ENCODE measurements around the gene KCNH1. TPM values are rescaled to one million over a fixed set of nuclear protein-coding genes. Genes with fewer than 3 reads are reported as not detected.

The KCNH1 gene
- total and polyA plus RNA-seq, 2 experiments from 2014 or later = 0.03 to 0.17 TPM

DNA sequence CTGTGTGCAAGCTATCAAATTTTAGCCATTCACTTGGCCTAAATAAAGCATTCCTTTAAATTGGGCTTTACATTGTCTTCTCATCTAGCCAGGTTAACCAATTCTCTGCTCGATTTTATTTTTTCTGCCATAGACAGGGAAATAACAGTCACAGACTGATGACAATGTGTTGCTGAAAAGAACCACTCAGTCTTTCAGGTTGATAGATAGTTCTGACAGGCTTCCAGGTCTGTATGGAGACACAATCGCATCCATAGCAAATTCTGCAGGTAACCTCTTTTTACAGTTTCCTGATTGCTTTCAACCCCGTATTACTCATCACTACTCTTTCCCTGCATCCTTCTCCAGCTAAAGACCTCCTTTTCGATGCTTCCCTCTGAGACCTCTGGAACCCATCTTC, 198.0 kb downstream of the KCNH1 start:
- H3K27ac ChIP-seq = no peak overlapping the region
- TF ChIP-seq EZH2phosphoT487 (IDR thresholded peaks at IDR 0.05; ENCODE audit: low read depth, severe bottlenecking, unreplicated experiment) (no peak), EZH2 (IDR thresholded peaks at IDR 0.05; ENCODE audit: borderline replicate concordance) (no peak)
- TF ChIP-seq, protein P1, sequence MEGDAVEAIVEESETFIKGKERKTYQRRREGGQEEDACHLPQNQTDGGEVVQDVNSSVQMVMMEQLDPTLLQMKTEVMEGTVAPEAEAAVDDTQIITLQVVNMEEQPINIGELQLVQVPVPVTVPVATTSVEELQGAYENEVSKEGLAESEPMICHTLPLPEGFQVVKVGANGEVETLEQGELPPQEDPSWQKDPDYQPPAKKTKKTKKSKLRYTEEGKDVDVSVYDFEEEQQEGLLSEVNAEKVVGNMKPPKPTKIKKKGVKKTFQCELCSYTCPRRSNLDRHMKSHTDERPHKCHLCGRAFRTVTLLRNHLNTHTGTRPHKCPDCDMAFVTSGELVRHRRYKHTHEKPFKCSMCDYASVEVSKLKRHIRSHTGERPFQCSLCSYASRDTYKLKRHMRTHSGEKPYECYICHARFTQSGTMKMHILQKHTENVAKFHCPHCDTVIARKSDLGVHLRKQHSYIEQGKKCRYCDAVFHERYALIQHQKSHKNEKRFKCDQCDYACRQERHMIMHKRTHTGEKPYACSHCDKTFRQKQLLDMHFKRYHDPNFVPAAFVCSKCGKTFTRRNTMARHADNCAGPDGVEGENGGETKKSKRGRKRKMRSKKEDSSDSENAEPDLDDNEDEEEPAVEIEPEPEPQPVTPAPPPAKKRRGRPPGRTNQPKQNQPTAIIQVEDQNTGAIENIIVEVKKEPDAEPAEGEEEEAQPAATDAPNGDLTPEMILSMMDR (IDR thresholded peaks at IDR 0.05; ENCODE audit: poor library complexity) = no peak
- H3K4me1 ChIP-seq (ENCODE audit: insufficient read depth) = no peaks in the 10 kb centered on the region
- no peak overlapping the region for H2AFZ ChIP-seq
- no peaks in the 10 kb centered on the region for H3K9me3 ChIP-seq (ENCODE audit: low read depth)
- no peak for DNase-seq (ENCODE audit: low spot score)
- no peaks in the 10 kb centered on the region for H3K27me3 ChIP-seq
- H3K79me2 ChIP-seq = no peaks in the 10 kb centered on the region
- H3K4me2 ChIP-seq = no peak overlapping the region
- no peaks in the 10 kb centered on the region for H4K20me1 ChIP-seq (ENCODE audit: insufficient read depth, poor library complexity, severe bottlenecking)
- H3K36me3 ChIP-seq (replicated peaks; ENCODE audit: insufficient read depth, low read depth) = no peaks in the 10 kb centered on the region
- no peaks in the 10 kb centered on the region for H3K9me2 ChIP-seq (replicated peaks; ENCODE audit: insufficient read depth)
- WGBS (ENCODE audit: low lambda C conversion rate, missing lambda C conversion rate) = 89% methylated on average over 4 of the region's 4 CpGs
- no peak overlapping the region for H3K4me3 ChIP-seq

- H3K27me3 ChIP-seq = no peaks in the 10 kb centered on the region
- H2AFZ ChIP-seq = no peak overlapping the region
- H3K4me2 ChIP-seq = no peak overlapping the region
- H3K27ac ChIP-seq = no peak overlapping the region
- TF ChIP-seq, protein P1 (IDR thresholded peaks at IDR 0.05; ENCODE audit: poor library complexity) = no peak
- TF ChIP-seq EZH2 (IDR thresholded peaks at IDR 0.05; ENCODE audit: borderline replicate concordance) (no peak), EZH2phosphoT487 (IDR thresholded peaks at IDR 0.05; ENCODE audit: low read depth, severe bottlenecking, unreplicated experiment) (no peak)
- H3K4me1 ChIP-seq (ENCODE audit: insufficient read depth) = no peaks in the 10 kb centered on the region
- no peaks in the 10 kb centered on the region for H3K9me3 ChIP-seq (ENCODE audit: low read depth)
- H4K20me1 ChIP-seq (ENCODE audit: insufficient read depth, poor library complexity, severe bottlenecking) = no peaks in the 10 kb centered on the region
- H3K36me3 ChIP-seq (replicated peaks; ENCODE audit: insufficient read depth, low read depth) = no peaks in the 10 kb centered on the region
- H3K9me2 ChIP-seq (replicated peaks; ENCODE audit: insufficient read depth) = no peaks in the 10 kb centered on the region
- DNase-seq (ENCODE audit: low spot score) = no peak
- no peaks in the 10 kb centered on the region for H3K79me2 ChIP-seq
- H3K4me3 ChIP-seq = no peak overlapping the region
These were observed 201.8 kb downstream of the KCNH1 start for GRCh38 chr1:210932104-210932503.

GRCh38 chr1:210922666-210923065, 211.3 kb downstream of the KCNH1 start:
- Histone ChIP-seq H3K27me3 (no peaks in the 10 kb centered on the region), H3K27ac (no peak overlapping the region), H3K4me2 (no peak overlapping the region), H3K4me1 (ENCODE audit: insufficient read depth) (no peaks in the 10 kb centered on the region), H2AFZ (no peak overlapping the region), H3K4me3 (no peak overlapping the region), H3K79me2 (no peaks in the 10 kb centered on the region), H3K36me3 (replicated peaks; ENCODE audit: insufficient read depth, low read depth) (no peaks in the 10 kb centered on the region), H3K9me3 (ENCODE audit: low read depth) (no peaks in the 10 kb centered on the region), H4K20me1 (ENCODE audit: insufficient read depth, poor library complexity, severe bottlenecking) (no peaks in the 10 kb centered on the region), H3K9me2 (replicated peaks; ENCODE audit: insufficient read depth) (no peaks in the 10 kb centered on the region)
- TF ChIP-seq, protein P1 (IDR thresholded peaks at IDR 0.05; ENCODE audit: poor library complexity) = no peak
- TF ChIP-seq EZH2 (IDR thresholded peaks at IDR 0.05; ENCODE audit: borderline replicate concordance) (no peak), EZH2phosphoT487 (IDR thresholded peaks at IDR 0.05; ENCODE audit: low read depth, severe bottlenecking, unreplicated experiment) (no peak)
- no peak for DNase-seq (ENCODE audit: low spot score)
